LNCAP (cell line): ENCODE results near the gene PLEKHM3.

Source experiments
- TF ChIP-seq, protein P1 (sequence below): fragments of 450-650 bp; IDR thresholded peaks from 2 replicates; pipeline ENCODE4 v1.5.1; 2017; ENCODE audit warnings: mild to moderate bottlenecking

The PLEKHM3 gene

GRCh38 chr2:207925601-207926000, 99.7 kb downstream of the PLEKHM3 start:
- TF ChIP-seq, protein P1, sequence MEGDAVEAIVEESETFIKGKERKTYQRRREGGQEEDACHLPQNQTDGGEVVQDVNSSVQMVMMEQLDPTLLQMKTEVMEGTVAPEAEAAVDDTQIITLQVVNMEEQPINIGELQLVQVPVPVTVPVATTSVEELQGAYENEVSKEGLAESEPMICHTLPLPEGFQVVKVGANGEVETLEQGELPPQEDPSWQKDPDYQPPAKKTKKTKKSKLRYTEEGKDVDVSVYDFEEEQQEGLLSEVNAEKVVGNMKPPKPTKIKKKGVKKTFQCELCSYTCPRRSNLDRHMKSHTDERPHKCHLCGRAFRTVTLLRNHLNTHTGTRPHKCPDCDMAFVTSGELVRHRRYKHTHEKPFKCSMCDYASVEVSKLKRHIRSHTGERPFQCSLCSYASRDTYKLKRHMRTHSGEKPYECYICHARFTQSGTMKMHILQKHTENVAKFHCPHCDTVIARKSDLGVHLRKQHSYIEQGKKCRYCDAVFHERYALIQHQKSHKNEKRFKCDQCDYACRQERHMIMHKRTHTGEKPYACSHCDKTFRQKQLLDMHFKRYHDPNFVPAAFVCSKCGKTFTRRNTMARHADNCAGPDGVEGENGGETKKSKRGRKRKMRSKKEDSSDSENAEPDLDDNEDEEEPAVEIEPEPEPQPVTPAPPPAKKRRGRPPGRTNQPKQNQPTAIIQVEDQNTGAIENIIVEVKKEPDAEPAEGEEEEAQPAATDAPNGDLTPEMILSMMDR, result no peak

- TF ChIP-seq, protein P1, result no peak
These were observed 103.7 kb downstream of the PLEKHM3 start for GRCh38 chr2:207921606-207922005.

DNA sequence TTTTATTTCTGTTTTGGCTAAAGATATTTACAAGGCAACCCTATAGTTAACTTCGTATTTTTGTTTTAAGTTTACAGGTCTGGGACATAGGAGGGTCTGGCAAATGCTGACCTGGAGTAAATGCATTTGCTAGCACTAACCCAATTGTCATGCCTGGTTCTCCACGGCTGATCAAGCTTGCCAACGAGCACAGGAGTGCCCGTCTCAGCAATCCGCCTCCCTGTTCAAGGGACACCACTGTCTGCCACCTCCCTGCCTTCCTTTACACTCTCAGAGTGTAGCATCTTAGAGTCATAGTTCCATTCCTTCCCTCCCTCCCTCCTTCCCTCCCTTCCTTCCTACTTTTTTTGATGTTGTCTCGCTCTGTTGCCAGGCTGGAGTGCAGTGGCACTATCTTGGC, 104.6 kb downstream of the PLEKHM3 start:
- TF ChIP-seq, protein P1, result no peak

GRCh38 chr2:207920321-207920720, 105.0 kb downstream of the PLEKHM3 start:
- TF ChIP-seq, protein P1, result no peak

GRCh38 chr2:207919164-207919919, 106.0 kb downstream of the PLEKHM3 start:
- TF ChIP-seq, protein P1, result no peak

DNA sequence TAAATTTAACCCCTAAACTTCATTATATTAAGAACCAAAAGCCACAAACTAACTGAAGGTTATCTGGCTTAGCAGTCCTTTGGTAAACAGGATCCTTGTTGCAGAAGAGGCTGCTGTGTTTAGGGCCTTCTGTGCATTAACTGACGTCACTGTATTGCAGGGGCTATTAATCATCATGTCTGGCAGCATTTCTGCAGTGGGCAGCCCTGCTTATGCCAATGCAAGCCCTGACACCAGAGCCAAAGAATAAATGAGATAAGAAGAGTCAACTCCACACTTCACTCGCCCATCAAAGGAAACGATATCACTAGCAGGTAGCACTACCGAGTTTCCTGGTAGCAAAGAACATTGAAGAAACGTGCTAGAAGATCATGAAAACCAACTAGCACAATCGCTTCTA, 110.6 kb downstream of the PLEKHM3 start:
- TF ChIP-seq, protein P1, result no peak

DNA sequence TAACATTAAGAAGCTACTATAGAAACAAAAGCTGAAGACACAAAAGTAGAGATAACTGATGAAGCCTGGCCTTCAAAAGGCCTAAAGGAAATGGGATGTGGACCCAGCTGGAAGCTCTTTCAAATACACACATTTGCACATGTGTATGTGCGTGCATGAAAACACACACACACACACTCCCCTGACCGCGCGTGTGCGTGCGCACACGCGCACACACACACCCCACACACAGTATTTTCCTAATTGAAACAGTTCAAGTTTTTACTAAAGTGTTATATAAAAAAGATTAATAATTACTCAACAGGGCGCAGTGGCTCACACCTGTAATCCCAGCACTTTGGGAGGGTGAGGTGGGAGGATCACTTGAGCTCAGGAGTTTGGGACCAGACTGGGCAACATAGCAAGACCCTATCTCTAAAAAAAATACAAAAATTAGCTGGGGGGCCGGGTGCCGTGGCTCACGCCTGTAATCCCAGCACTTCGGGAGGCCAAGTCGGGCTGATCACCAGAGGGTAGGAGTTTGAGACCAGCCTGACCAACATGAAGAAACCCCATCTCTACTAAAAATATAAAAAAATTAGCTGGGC, 111.5 kb downstream of the PLEKHM3 start:
- TF ChIP-seq, protein P1, result no peak
